ENCODE data around the gene C19orf38.

GRCh38 chr19:10846500-10847202 is 1.6 kb upstream of the C19orf38 start:
- TF ChIP-seq CTCF (IDR thresholded peaks at IDR 0.05; ENCODE audit: low read depth, low read length, poor library complexity, severe bottlenecking) (no peak), EZH2phosphoT487 (IDR thresholded peaks at IDR 0.05; ENCODE audit: borderline replicate concordance, low read length) (no peak)
